ENCODE data around the gene FAM110A. TPM values are rescaled to one million over a fixed set of nuclear protein-coding genes. Genes with fewer than 3 reads are reported as not detected.
A peak's percentile ranks its signal among the peaks of the same experiment; 100 is the strongest.

Gene FAM110A
- total and polyA plus RNA-seq, 2 of the 8 experiments (the other 6 are each of a cell fraction or from before 2014, with no cell fraction given): 10.1 to 10.9 TPM

DNA sequence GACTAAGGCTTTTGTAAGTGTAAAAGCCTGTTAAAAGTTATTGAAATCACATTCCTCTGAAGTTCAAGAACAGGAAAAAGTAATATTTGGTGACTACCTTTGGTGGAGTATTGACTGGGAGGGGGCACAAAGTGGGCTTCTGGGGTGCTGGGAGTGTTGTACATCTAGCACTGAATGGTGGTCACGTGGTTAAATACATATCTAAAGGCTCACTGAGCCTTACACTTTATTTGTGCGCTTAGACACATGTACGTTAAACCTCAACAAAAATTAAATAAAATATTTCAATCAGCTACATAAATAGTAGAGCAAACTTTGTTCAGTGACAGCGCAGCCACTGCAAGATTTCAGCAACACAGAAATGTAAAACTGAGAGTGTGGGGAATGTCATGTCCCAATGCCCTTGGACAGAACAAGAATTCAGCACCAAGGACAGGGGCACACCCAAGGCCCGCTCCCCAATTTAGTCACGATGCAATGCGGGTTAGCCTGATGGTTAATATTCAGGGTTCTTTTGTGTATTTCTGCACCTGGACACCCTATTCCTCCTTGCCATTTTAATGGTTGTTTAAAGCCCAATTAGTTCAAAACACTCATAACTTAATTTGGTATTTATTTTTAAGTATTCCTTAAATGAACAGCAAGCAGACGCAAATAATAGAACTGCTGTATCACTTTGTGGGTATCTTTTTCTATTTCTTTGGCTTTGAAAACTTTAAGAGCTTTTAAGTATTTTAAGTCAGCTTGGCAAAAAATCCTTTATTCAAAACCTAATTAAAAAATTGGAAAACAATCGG lies 45.2 kb downstream of the FAM110A start:
- Histone ChIP-seq H3K27me3 (replicated peaks in 1 of 4; ENCODE audit: control insufficient read depth in 3 of 4, extremely low read depth in 1 of 4, insufficient read depth in 3 of 4, low read length in 3 of 4) (0 out of 7 replicates have a peak, but pooled peaks cover 0 to 2% (median 0%) of the 10 kb centered on the region in 4 experiments), H3K9me3 (ENCODE audit: insufficient read depth in 2 of 2, low read depth in 1 of 2, low read length in 1 of 2) (no peaks in the 10 kb centered on the region), H3K79me2 (ENCODE audit: control insufficient read depth in 1 of 2, insufficient read depth in 2 of 2, low read length in 2 of 2) (no peaks in the 10 kb centered on the region), H2BK20ac (ENCODE audit: low read length) (no peak overlapping the region), H2BK15ac (ENCODE audit: low read length) (no peak overlapping the region), H4K5ac (ENCODE audit: insufficient read length, low read depth, low read length) (no peak overlapping the region), H4K91ac (replicated peaks; ENCODE audit: insufficient read length, low read length) (no peak overlapping the region), H3K4me2 (ENCODE audit: insufficient read depth in 1 of 2, low read depth in 2 of 2, low read length in 2 of 2) (no peak overlapping the region), H3K23me2 (ENCODE audit: low read depth, low read length) (no peaks in the 10 kb centered on the region), H4K20me1 (replicated peaks in 1 of 2; ENCODE audit: control insufficient read depth in 1 of 2, insufficient read depth in 2 of 2, low read length in 2 of 2) (no peaks in the 10 kb centered on the region), H3K27ac (ENCODE audit: low read depth, low read length) (no peak overlapping the region), H2AFZ (ENCODE audit: low read length) (no peak overlapping the region), H3K4me1 (replicated peaks in 1 of 4; ENCODE audit: control insufficient read depth in 3 of 4, insufficient read depth in 4 of 4, low read length in 3 of 4) (no peaks in the 10 kb centered on the region; a peak in 1 of 7 replicates), H3K14ac (ENCODE audit: insufficient read length) (no peak overlapping the region), H3K56ac (replicated peaks; ENCODE audit: insufficient read length, low read depth, low read length) (no peak overlapping the region), H3K4me3 (ENCODE audit: extremely low read depth in 1 of 4, insufficient read depth in 2 of 4, low read depth in 3 of 4, low read length in 4 of 4) (no peak overlapping the region), H2BK120ac (replicated peaks; ENCODE audit: low read depth, low read length) (no peak overlapping the region), H4K8ac (ENCODE audit: extremely low read depth, insufficient read depth, low read length) (no peak overlapping the region), H3K36me3 (ENCODE audit: control insufficient read depth in 2 of 4, insufficient read depth in 4 of 4, low read length in 3 of 4) (no peaks in the 10 kb centered on the region), H3K4ac (replicated peaks; ENCODE audit: insufficient read length, low read depth, low read length) (no peak overlapping the region), H3K23ac (ENCODE audit: insufficient read length) (no peak overlapping the region), H3K79me1 (ENCODE audit: low read depth, low read length) (no peaks in the 10 kb centered on the region), H2AK5ac (ENCODE audit: low read depth, low read length) (no peak overlapping the region), H2BK12ac (ENCODE audit: low read depth, low read length) (no peak overlapping the region), H2BK5ac (ENCODE audit: low read depth, low read length) (no peak overlapping the region), H3K18ac (ENCODE audit: extremely low read depth, low read length) (no peak overlapping the region), H3K9ac (replicated peaks in 1 of 4; ENCODE audit: extremely low read depth in 1 of 4, low read depth in 3 of 4, low read length in 3 of 4) (no peak overlapping the region)
- ChIA-PET POLR2A (ENCODE audit: partially characterized antibody) (no interaction called here), CTCF (ENCODE audit: partially characterized antibody) (interaction anchor here (0.6 to 9.2 kb wide), 8 partner anchors 10 to 77 kb away, joined by 3 to 95 read pairs (median 4); partner anchors contain the start of gene FAM110A)
- DNase-seq (ENCODE audit: low read depth in 1 of 2, low spot score in 2 of 2): peak in 1 of 2 experiments; percentile 81
- no peak for TF ChIP-seq KDM1A (IDR thresholded peaks at IDR 0.05; ENCODE audit: borderline replicate concordance, low read length)
- TF ChIP-seq SIN3A (conservative IDR thresholded peaks at IDR 0.05 in 1 of 2, IDR thresholded peaks at IDR 0.05 in 1 of 2; ENCODE audit: low read depth in 1 of 2, low read length in 2 of 2): peak in 1 of 2 experiments; percentile 78; a peak in 2 of 4 replicates
- no peak for TF ChIP-seq ZNF274 (IDR thresholded peaks at IDR 0.05; ENCODE audit: borderline replicate concordance, extremely low read depth, low read length)
- peak; percentile 52 for TF ChIP-seq TEAD4 (IDR thresholded peaks at IDR 0.05; ENCODE audit: low read depth, low read length)
- WGBS, 2 experiments (ENCODE audit: extremely low coverage in 1 of 2, insufficient coverage in 1 of 2, insufficient read length in 1 of 2, insufficient replicate concordance in 2 of 2, low coverage in 1 of 2, low lambda C conversion rate in 2 of 2, missing lambda C conversion rate in 1 of 2): 73% methylated on average over 9 of the region's 9 CpGs; no CpG with 5 or more reads in 1 of the 2 experiments
- FAIRE-seq: peak; percentile 55
